NT2/D1 (cell line): ENCODE results near the gene LHX5.
A peak's percentile ranks its signal among the peaks of the same experiment; 100 is the strongest.

Source experiments
- DNase-seq: peaks from one replicate; pipeline ENCODE4 v3.0.0-alpha.2; 2011; ENCODE audit warnings: low read depth, low spot score
- H3K27me3 ChIP-seq: 2 replicates; pipeline ENCODE4 v1.6.0; 2011; ENCODE audit warnings: mild to moderate bottlenecking; ENCODE audit not compliant: insufficient read length, insufficient read depth
- H3K36me3 ChIP-seq: 2 replicates; pipeline ENCODE4 v1.6.1; 2011; ENCODE audit warnings: mild to moderate bottlenecking, low read length, mixed read lengths; ENCODE audit not compliant: insufficient read depth, insufficient read length
- H3K4me1 ChIP-seq: 2 replicates; pipeline ENCODE4 v1.5.1; 2011; ENCODE audit not compliant: insufficient read depth, insufficient read length
- H3K4me3 ChIP-seq: 2 replicates; pipeline ENCODE4 v1.5.1; 2011; ENCODE audit warnings: low read depth; ENCODE audit not compliant: insufficient read length
- H3K9ac ChIP-seq: 2 replicates; pipeline ENCODE4 v1.6.0; 2011; ENCODE audit warnings: low read depth; ENCODE audit not compliant: insufficient read length
- H3K9me3 ChIP-seq: 2 replicates; pipeline ENCODE4 v1.5.1; 2011; ENCODE audit warnings: mild to moderate bottlenecking, low read length; ENCODE audit not compliant: insufficient read depth
- SUZ12 ChIP-seq: IDR thresholded peaks from 2 replicates; pipeline ENCODE4 v1.6.1; 2011; ENCODE audit not compliant: insufficient read length, insufficient read depth; ENCODE audit errors: extremely low read depth
- YY1 ChIP-seq: IDR thresholded peaks from 2 replicates; pipeline ENCODE4 v1.6.1; 2011; ENCODE audit not compliant: insufficient read length, insufficient read depth
- ZNF274 ChIP-seq: IDR thresholded peaks from 2 replicates; pipeline ENCODE4 v1.6.1; 2011; ENCODE audit warnings: mild to moderate bottlenecking, low read depth, low read length

The LHX5 gene

DNA sequence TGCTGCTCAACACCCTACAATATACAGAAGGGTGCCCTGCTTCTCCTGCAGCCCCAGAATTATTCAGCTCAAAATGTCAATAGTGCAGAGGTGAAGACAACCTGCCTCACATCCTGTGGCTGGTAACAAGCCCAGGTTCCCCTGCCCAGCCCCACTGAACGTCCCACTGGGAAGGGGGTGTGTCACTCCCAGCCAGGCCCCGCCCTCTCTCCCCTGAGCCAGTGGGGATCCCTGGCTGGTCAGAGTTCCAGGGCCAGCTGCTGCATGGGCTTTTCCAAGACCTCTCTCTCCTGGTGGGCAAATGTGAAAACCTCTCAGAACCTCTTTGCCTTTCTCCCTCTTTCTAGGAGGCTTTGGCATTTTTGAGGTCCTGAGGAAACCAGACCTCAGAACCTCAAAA lies 13.7 kb upstream of the LHX5 start:
- no peak for DNase-seq
- Histone ChIP-seq H3K27me3 (peaks cover 66% of the 10 kb centered on the region), H3K9me3 (no peaks in the 10 kb centered on the region), H3K4me3 (no peak overlapping the region), H3K36me3 (no peaks in the 10 kb centered on the region), H3K4me1 (peaks cover 16% of the 10 kb centered on the region), H3K9ac (no peak overlapping the region)
- no peak for TF ChIP-seq SUZ12
- no peak for TF ChIP-seq ZNF274
- no peak for TF ChIP-seq YY1

DNA sequence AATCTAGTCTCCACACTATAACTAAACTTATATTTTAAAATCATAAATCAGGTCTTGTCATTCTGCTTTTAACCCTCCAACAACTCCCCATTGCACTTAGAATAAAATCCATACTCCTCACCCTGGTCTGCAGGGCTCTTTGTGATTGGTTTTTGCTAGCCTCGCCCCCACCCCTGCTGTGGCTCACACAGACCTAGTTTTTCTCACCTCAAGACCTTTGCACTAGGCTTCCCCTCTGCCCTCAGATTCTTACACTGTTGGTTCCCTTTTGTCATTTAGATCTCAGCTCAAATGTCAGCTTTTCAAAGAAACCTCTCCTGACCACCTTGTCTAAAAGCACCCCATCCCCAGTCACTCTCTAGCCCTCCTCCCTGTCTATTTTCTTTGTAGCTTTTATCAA lies 10.7 kb upstream of the LHX5 start:
- no peak for TF ChIP-seq SUZ12
- TF ChIP-seq ZNF274 = no peak
- TF ChIP-seq YY1 = no peak
- Histone ChIP-seq H3K9ac (no peak overlapping the region), H3K36me3 (no peaks in the 10 kb centered on the region), H3K9me3 (no peaks in the 10 kb centered on the region), H3K4me3 (no peak overlapping the region), H3K27me3 (peaks cover 81% of the 10 kb centered on the region), H3K4me1 (peaks cover 28% of the 10 kb centered on the region)
- DNase-seq = no peak

DNA sequence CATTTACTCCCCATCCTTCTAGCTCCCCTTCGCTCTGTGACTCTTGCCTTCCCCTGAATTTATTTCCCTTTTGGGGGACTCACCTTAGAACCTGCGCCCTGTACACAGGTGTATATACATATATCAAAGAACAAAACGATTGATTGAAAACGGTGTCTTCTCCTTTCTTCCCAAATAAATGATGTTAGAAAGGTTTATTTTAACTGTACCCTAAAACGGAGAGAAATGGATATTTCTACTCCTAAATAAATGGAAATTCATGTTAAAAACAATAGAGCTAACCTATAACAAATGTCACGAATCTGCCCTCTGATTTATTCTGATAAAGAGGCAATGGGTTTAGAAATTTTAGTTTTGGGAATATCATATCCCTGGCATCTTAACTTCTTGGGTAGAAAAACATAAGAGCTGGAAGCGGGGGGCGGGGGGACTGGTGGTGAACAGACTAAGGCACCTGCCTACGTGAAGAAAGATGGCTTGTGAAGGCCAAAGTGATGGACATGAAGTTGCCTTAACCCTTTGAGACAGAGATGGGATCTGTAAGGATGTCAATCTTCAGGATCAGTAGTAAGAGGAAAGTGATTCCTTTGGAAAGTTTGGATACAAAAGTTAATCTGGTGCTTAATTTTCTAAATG lies 8.8 kb upstream of the LHX5 start:
- Histone ChIP-seq H3K27me3 (peaks cover 82% of the 10 kb centered on the region), H3K4me1 (peaks cover 25% of the 10 kb centered on the region), H3K9ac (no peak overlapping the region), H3K4me3 (no peak overlapping the region), H3K9me3 (no peaks in the 10 kb centered on the region), H3K36me3 (no peaks in the 10 kb centered on the region)
- TF ChIP-seq SUZ12 (no peak), YY1 (no peak), ZNF274 (no peak)
- DNase-seq = no peak

DNA sequence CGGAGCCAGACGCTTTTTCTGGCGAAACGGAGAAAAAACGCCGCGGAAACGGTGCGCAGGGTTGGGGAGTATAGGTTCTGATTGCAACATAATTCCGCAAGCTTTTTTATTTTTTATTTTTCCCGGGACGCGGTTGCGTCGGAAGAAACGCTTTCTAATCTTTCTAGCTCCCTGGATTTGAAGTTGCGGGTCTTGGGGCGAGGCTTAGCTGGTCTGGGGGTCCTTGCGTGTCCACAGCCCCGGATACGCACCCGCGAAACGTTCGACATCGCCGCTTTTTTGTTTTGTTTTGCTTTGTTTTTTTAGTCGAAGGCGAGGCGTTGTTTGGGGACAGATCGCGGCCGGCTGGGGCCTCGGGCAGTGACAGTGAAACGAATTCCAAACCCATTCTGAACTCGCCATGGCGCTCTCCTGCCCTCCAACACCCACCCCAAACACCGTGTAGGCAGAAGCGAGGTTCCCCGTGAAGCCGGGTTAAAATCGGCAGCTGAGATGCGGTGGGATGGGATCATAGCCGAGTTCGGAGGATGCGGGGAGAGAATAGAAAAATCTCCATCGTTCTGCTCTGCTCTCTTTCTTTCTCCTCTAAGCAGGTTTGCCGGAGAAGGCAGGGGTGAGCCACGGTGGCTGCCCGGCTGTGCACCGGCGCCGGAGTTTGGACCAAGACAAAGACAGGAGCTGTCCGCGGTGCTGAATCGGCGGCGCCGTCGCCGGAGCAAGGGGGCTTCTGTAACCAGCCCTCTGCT lies 8.1 kb upstream of the LHX5 start:
- DNase-seq = no peak
- Histone ChIP-seq H3K36me3 (no peaks in the 10 kb centered on the region), H3K9ac (peak overlapping the region; percentile 42), H3K9me3 (no peaks in the 10 kb centered on the region), H3K27me3 (peaks cover 88% of the 10 kb centered on the region), H3K4me3 (peak overlapping the region; percentile 22), H3K4me1 (peaks cover 18% of the 10 kb centered on the region)
- TF ChIP-seq YY1 (no peak), ZNF274 (no peak), SUZ12 (no peak)

DNA sequence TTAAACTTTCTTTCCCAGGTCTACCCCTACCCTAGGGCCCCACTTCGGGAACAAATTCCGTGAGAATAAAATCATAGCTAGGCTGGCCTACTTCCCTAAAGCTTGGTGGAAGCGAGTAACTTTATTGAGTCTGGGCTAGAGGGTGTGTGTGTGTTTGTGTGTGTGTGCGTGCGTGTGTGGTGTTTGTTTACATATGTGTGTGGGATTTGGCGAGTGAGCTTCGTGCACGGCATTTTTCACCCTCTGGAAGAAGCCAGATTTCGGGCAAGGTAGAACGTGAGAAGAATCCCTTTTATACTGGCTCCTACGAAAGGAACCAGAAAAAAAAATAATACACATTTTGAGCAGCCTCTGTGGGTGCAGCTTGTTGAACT lies 7.5 kb upstream of the LHX5 start:
- TF ChIP-seq YY1 (no peak), SUZ12 (no peak), ZNF274 (no peak)
- Histone ChIP-seq H3K4me1 (peaks cover 20% of the 10 kb centered on the region), H3K9me3 (no peaks in the 10 kb centered on the region), H3K4me3 (no peak overlapping the region), H3K36me3 (no peaks in the 10 kb centered on the region), H3K27me3 (peaks cover 88% of the 10 kb centered on the region), H3K9ac (peak overlapping the region; percentile 65)
- no peak for DNase-seq

DNA sequence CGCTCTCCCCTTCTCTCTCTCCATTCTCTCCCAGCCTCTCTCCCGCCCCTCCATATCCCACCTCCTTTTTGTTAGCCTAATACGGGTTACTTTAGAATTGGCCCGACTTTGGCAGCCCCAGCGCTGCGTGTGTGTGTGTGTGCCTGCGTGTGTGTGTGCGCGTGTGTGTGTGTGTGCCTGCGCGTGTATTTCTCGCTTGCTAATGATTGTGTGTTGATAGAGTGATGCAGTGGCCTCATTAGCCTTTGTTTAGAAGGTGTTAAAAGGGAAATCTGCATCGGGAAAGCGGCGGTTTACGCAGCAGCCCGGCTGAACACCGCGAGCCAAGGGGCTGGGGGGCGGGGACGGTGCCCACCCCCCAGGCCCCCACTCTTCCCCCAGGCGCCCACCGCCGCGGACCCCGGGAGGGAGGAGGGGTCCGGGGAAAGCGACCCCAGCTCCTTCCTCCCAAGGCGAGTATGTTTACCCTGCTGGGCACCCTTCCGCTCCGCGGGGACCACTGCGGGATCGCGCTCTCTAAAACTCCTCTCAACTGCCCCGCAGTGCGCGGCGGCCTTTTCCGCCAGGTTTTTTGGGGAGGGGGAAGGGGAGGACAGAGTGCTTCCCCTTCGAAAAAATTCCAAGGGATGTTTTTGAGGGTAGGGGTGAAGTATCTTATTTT lies 6.8 kb upstream of the LHX5 start:
- H3K27me3 ChIP-seq = peaks cover 88% of the 10 kb centered on the region
- H3K4me1 ChIP-seq = peaks cover 21% of the 10 kb centered on the region

DNA sequence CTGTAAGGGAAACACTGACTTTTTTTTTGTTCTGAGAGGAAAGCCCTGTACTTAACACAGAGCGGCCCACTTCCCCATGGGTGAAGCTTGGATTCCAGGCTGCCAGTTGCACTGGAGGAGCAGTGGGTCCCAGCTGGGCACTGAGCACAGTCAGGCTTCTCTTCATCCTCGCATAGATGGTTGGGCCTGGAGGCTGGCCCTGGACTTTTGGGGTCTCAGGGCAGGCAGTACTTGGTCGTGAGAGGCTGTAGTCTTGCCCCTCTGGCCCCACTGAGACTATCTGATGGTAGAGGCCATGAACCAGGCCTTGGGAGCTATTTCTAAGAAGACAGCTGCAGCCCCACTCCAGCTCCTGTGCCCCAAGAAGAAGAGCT lies 6.2 kb upstream of the LHX5 start:
- Histone ChIP-seq H3K9me3 (no peaks in the 10 kb centered on the region), H3K4me3 (no peak overlapping the region), H3K4me1 (peaks cover 26% of the 10 kb centered on the region), H3K9ac (peak overlapping the region; percentile 47), H3K27me3 (peaks cover 90% of the 10 kb centered on the region), H3K36me3 (no peaks in the 10 kb centered on the region)
- no peak for DNase-seq
- no peak for TF ChIP-seq ZNF274
- TF ChIP-seq YY1 = no peak
- TF ChIP-seq SUZ12 = no peak

More for the DNA sequence above, 6.8 kb upstream of the LHX5 start:
- Histone ChIP-seq H3K9ac (peak overlapping the region; percentile 65), H3K9me3 (no peaks in the 10 kb centered on the region), H3K4me3 (no peak overlapping the region), H3K36me3 (no peaks in the 10 kb centered on the region)
- no peak for DNase-seq
- TF ChIP-seq YY1 (no peak), SUZ12 (no peak), ZNF274 (no peak)
